Measurements from ENCODE around the gene JAKMIP3.

- TF ChIP-seq CTCF (IDR thresholded peaks at IDR 0.05; ENCODE audit: insufficient read depth, low read length, poor library complexity, severe bottlenecking) (no peak), EZH2phosphoT487 (conservative IDR thresholded peaks at IDR 0.05; ENCODE audit: low read length) (no peak)
These were observed 8.5 kb upstream of the JAKMIP3 start for GRCh38 chr10:132057191-132057681.
